NCI-H526 treated with DMSO at 0.1 percent for 48 hours (cell line): ENCODE results near the gene CRYBG1.

Experiments
- DNase-seq: peaks from one replicate; lab custom pipeline; 2025; lab: John Stamatoyannopoulos, UW

CRYBG1 gene

DNA sequence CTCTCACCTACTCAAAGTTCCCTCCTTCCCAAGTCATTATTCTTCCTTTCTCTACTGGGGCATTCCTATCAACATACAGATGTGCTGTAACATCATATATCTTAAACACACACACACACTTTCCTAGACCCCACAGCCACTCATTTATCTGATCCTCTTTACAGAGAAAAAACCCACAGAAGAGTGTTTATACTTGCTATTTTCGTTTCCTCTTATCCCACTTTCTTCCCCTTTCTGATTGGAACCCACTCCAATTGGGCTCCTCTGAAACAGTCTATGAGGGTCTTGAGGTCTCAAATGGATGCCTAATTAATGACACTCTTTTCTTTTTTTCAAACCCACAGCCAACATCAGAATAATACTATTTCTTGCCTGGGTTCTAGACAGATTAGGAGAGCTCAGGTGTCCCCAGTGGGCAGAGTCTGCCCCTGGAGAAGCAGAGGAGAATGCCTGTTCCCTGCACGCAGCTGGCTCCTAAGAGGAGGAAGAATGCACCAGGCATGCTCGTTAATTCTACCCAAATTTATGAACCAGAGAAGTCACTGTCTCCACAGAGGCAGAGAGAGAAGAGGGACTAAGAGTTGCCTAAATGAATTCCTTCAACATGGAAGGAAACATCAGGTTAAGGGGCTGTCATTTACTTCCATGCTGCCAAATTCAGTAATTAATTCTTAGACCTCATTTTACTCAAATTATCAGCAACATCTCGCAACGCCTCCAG is 65.9 kb downstream of the CRYBG1 start:
- no peak for DNase-seq

DNA sequence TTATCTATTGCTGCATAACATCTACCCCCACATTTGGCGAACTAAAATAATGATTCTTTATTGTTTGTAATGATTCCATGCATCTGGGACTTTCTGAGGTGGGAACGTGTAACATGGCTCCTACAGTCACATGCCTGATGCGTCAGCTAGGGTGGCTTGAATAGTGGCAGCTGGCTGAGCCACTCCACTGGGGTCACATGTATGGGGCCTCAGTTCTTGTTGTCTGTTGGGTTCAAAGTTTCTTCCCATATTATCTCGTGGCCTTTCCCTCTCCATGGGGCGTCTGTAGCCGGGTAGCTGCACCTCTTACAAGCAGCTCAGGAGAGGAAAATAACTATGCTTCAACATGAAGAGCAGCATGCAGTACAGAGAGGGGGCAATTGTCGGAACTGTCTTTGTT is 69.9 kb downstream of the CRYBG1 start:
- no peak for DNase-seq

DNA sequence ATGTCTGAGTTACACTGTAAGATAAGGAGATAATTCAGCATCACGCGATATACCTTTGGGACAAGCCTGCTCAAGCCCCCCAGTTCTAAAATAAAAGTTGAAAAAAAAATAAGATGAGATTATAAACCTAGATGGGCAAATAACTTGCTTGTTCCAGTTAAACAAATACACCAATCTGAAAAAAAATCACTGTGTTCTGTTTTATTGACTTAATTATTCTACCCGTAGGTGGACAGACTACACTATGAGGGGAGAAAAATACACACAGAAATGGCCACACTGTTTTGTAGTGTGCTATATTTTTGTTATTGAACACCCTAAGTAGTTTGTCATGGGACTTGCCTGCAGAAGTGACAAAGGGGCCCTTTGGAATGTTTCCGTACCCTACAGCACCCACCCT is 70.9 kb downstream of the CRYBG1 start:
- no peak for DNase-seq

DNA sequence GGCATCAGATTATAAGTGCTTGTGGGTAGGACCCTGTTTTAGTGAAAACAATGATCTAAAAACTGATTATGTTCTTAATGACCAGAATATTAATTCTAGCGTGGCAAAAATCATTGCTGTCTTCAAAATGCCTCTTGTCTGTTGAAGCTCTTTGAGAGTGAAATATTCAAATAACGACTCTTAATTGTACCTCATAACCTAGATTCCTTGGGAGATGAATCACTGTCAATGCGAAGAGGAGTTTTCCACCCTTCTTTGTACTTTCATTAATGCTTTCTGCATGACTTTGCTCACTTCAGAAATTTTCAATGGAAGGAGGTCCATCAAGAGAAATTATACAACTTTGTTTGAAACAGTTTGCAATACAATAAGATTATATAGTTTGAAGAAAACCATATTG is 71.5 kb downstream of the CRYBG1 start:
- no peak for DNase-seq

DNA sequence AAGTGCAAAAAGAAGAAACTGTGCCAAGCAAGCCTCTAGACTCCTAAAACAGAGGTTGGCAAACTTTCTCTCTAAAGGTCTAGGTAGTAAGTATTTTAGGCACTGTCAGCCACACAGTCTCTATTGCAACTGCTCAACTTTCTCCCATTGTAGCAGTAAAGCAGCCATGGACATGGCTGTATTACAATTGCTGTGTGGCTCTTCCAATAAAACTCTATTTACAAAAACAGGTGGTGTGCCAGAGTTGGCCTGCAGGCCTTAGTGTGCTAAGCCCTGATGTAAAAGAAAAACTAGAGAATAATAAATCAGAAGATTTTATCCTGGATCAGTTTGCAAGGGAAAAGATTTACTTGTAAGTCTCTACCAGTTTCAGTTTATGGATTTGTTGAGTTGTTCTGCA is 74.0 kb downstream of the CRYBG1 start:
- DNase-seq = no peak

DNA sequence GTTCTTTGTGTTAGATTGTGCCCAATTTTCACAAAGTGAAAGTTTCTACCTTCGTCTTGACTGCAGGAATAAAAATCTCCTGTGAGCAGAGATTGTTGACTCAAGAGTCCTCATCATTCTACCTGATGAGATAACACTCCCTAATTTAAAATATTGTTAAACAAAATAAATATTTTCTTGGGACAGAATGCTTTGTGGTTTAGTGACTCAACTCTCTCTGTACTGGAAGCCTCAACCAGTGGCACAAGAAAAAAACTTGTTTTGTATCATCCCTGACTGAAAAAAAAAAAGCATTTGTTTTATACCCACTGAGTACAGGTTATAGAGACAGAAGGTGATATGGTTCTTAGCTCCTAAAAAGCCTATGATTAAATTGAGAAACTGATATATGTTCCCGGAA is 78.9 kb downstream of the CRYBG1 start:
- DNase-seq = no peak

DNA sequence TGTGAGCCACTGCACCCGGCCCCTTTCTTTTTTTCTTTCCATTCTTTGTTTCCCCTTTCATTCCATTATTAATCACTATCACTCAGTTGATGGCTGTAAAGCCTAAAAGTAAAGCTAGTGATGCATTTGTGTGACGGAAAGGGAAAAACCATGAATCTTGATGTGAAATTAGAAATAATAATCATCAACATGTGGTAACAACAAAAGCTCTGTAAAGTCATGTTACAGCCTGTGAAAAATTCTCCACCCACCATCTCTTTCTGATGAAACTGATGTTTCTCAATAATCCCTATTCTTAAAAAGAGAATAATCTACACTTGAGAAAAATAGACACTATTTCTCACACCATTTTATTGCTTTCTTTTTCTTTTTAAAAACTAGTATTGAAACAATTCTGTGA is 80.0 kb downstream of the CRYBG1 start:
- DNase-seq = no peak

DNA sequence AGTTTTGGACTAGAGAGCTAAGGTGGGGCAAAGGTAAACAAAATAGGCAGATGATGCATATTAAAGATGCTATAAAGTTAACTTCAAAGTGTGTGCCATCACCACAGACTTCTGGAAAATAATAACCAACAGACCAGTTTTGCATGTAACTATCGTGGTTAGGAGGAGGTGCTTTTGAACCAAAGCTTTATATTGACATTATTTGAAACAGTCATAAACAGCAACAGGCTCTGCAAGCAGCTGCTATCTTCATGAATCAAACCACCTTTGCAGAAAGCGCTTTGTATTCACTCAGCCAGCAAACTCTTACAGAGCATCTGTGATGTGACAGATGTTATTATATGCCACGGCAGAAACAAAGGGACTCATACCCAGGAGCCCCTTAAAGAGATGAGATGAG is 81.9 kb downstream of the CRYBG1 start:
- peak; percentile 42 for DNase-seq

DNA sequence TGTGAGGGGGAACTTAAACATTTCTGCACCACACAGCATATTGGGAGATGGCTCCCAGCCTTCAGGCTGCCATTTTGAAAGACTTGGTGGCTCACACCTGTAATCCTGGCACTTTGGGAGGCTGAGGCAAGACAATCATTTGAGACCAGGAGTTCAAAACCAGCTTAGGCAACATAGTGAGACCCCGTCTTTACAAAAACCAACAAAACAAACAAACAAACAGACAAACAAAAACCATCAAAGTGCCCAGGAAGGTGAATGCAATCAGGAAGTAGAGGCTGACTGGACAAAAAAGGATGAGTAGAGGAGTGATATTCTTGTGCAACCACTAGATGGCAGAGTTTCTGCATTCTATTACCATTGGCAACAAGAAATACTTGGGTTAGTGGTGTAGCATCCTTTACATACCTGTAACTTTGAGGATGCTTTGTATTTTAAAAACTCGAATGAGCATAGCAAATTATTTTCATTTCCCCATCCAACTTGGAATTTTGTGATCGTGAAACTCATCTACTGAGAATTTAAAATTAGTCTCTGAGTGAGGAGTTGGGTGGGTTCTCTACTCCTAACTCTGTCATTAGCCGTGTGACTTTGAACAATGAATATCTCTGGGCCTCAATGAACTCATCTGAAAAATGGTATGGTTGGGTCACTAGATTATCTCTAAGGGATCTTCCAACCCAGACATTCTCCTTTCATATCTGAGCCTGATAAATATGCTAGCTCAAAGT is 84.4 kb downstream of the CRYBG1 start:
- DNase-seq = peak; percentile 63

DNA sequence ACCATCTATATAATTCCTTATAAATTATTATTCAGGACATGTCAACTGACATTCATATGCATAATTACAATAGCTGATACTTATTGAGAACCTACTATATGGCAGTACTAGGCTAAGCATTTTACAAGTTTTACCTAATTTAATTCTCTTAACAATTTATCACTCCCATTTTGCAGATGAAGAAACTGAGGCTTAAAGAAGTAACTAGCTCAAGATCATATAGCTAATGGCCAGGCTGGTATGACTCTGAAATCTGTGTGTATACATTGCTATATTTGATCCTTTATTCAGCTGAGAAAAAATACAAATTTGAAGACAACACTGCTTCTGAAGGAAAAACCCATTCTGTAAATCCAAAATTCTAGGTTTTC is 85.0 kb downstream of the CRYBG1 start:
- DNase-seq = no peak

DNA sequence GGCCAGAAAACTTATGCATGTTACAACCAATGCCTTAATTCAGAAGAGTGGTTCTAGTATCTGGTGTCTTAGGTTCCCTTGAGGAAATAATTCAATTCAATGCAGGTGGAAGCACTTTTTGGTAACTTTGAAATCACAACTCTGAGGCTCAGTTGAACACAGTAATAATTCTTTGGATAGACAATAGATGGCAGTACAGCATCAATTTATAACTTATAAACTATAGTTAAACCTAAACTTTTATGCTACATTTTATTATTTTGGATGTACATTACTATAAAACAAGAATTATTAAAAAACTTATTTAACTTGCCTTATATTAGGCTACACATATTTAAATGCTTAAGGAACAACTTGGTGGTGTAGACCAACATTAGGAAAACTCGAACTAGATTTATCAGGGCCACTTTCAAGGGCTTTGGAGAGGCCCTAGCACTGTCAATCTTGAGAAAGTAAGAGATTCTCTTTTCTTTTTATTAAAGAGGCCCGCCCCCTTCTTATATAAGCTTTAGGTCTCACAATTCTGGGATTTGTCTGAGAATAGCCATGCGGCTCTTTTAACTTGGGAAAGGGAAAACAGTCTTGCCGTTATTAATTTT is 85.9 kb downstream of the CRYBG1 start:
- no peak for DNase-seq

DNA sequence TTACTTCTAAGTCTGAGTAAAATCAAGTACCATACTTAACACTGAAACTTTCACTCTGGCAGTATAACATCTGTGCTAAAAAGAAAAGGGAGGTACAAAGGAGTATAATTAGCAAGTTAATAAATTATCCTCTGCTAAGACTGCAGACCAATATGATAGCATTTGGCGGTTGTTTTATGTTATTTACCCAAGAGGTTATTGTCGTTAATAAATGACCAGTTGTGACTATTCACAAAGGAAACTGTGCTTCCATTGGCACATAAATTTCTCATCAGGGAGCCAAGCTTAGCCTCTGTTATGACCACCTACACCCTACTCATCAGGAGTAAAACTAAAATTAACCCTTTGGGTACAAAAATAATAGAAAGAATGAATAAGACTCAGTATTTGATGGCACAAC is 86.5 kb downstream of the CRYBG1 start:
- DNase-seq = no peak

DNA sequence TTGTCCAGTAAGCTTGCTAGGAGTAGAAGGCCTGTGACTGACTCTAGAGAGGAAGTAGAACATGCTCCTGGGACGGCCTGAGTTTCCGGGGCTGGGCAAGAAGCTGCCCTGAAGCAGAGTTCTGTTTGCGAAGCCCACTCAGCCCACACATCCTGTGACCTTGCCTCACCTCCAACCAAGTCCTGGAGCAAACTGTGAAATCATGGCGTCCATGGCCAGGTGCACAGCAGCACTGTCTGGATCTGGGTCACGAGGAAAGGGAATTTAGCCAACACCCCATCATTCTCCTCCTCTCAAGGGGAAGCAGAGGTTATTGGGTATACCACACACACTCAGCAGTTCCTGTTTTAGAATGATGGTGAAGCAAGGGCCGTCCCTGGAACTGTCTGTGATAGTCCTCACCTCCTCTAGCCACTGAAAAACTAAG is 87.5 kb downstream of the CRYBG1 start:
- DNase-seq = no peak

DNA sequence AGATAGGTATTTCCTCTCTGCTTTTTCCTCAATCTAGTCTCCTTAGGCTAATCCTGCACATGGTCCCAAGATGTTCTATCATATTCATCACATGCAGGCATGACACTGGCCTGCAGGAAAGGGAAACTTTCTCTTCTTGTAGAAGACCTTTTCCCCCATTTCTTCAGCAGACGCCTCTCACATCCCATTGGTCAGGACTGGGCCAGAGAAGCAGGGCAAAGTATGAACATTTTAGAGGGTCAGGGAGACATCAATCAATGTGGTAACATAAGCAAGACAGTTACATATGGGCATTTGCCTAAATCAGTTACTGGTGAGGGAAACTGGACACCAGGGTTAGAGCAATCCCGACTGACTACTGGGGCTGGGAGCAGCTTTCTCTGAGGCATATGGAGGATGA is 90.1 kb downstream of the CRYBG1 start:
- no peak for DNase-seq

DNA sequence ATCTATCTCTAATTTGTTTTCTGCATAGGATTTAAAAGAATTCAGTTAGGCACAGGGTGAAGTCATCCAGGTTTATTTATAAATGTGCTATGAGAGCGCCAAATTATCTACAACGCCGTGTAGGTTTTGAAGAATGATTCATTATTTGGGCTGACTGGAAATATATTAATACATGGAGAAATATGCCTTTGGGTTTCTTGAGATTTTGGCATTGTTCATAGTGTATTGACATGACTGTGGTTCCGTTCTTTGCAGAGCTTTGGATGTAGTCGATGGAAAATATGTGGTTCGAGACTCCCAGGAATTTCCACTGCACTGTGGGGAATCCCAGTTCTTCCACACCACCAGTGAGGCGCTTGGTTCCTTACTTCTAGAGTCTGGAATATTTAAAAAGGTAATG is 90.9 kb downstream of the CRYBG1 start:
- no peak for DNase-seq

DNA sequence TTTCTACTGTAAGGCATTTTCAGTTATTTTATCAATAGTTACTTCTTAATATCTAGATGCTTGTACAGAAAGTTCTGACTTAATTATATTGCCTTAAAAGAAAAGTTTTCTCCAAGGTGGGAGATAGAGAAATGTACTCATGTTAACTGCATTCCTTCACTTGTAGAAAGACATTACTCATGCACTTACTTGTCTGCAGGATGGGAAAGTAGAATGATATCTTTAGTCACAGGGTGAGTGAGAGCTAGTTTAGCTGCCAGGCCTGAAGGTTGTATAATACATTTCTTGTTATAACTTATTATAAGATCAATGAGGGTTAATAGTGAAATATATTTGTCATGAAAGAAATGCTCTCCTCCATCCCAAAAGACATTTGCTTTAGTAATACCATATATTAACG is 92.1 kb downstream of the CRYBG1 start:
- no peak for DNase-seq

DNA sequence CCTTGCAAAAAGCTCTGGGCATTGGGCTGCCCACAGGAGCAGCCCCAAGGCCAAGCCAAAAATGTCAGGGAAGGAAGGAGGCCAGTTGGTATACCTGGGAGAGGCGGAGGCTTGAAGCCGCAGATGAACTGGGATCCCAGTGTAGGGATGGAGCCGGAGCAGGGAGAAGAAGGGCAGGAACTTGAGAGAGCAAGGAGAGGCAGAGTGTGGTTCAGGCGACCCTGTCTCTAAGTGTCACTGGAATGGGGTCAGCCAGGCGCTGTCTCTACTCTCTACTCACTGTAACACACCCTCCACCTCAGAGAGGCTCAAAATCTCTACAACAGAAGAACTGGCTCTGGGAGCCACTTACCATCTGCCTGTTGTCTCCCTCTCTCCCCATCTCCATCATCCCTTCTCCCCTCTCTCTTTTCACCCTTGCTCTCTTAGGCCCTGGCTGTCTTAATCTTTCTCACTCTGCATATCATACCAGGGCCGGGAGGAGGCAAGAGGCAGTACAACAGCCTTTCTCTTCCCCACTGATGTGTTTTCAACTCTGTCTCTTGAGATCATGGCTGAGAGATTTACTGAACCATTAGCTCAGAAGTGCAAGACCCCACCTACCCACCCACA is 93.3 kb downstream of the CRYBG1 start:
- no peak for DNase-seq

DNA sequence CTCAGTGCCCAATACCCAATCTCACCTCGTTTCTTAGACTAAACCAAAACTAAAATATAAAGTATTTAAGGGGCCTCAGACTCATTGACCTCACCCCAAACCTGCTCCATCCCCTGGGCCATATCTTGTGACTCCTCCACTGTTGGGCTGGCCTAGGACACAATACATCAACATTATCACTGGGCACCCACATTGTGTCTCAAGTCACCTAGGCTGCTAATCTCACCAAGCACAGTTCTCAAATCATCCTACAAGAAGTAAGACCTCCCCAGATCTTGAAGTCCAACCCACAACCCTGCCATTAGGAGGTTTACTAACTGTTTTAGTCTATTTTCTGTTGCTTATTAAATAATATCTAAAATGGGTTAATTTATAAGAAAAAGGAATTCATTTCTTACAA is 96.2 kb downstream of the CRYBG1 start:
- DNase-seq = no peak

DNA sequence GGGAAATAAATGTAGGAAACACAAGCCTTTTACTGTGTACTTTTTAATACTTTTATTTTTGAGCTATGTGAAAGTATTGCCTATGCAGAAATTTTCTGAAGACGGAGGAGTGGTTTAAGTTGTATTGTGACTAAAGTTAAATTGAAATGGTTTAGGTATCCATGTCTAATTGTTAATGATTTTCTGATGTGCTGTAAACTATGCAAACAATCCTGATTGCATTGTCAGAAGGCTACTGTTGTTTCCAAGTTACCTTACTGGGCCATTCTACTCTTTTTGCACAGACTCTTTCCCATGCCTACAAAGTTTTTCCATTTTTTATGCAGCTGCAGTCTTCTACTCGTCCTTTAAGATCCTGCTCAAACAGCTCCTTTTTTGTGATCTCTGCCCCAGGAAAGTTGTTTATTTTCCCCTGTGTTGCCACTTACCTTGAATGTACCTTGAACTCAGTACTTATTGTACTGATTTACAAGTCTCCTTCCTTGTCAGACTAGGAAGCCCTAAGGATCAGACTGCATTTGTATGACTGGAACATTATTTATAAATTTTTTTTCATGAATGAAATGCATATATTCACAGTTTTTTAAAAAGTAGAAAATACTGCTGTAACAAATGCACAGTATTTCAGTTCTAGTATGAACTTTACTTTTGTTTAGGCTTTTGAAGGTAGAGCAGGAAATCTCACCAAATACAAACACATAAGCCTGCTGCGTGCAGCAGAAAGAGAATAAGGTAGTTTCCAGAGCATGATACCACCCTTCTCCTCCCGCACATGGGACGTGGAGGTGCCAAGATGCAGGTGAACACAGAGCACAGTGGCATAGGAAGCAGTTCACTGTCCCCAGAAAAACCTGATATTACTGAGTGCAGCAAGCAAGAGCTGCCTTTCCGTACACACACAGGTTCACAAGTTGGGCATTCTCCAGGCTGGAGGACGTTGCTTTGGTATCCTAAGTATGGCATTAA is 97.8 kb downstream of the CRYBG1 start:
- DNase-seq = no peak

DNA sequence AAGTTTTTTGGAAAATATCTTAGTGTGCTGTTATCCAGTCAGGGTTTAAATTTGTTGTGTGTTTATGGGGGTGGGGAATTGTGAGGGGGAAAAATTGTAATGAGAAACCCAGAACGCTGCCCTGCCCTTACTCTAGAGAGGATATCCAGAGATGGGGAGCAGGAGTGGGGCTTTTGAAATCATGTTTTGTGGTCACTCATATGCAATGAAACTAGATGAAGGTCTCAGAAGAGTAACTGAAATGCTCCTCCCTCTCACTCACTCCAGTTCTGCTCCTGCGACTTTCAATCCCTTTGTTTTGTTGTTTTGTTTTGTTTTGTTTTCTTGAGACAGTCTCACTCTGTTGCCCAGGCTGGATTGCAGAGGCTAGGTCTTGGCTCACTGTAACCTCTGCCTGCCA is 100.0 kb downstream of the CRYBG1 start:
- no peak for DNase-seq

DNA sequence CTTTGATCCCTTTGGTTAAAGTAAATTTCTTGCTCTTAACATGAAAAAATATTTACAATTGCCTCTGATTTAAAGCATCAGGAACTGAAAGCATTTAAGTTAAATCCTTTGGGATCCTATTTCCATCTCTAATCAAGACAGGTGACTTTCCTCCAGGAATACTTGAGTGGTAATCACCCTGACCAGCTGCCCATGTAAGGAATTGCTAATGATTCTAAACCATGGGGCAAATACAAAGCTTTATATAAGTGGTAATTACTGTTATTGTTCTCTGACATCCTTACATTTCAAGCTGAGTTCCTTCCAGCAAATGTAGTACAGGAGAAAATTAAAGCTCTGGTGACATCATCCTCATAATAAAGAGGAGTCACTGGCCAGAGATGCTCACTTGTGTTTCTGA is 100.6 kb downstream of the CRYBG1 start:
- DNase-seq = no peak
